Peyer's patch (tissue), 4 donors: Measurements from ENCODE around the gene CCNJL. TPM values are rescaled to one million over a fixed set of nuclear protein-coding genes. Genes with fewer than 3 reads are reported as not detected.

ENCODE experiments used
- DNase-seq, 3 donors: peaks; one replicate each; pipeline ENCODE4 v3.0.0-alpha.2; 2017 to 2019
- H3K27ac ChIP-seq, 4 donors: fragments of 200-600 bp; sonication (generic); one replicate each; pipeline ENCODE4 v1.5.1; 2016 to 2019
- H3K27me3 ChIP-seq, 2 donors: fragments of 200-600 bp; sonication (generic); one replicate each; pipeline ENCODE4 v1.5.1; 2019
- H3K36me3 ChIP-seq, 3 donors: fragments of 200-600 bp; sonication (generic); one replicate each; pipeline ENCODE4 v1.5.1; 2016 to 2019
- H3K4me1 ChIP-seq, 4 donors: fragments of 200-600 bp; sonication (generic); one replicate each; pipeline ENCODE4 v1.5.1; 2016 to 2019
- H3K4me3 ChIP-seq, 4 donors: fragments of 200-600 bp; sonication (generic); 1 replicate in 3 of 4; 2 replicates in 1 of 4; pipeline ENCODE4 v1.5.1; 2016 to 2019; ENCODE audit warnings: mild to moderate bottlenecking in 1 of 4
- H3K9me3 ChIP-seq, 4 donors: fragments of 200-600 bp; sonication (generic); one replicate each; pipeline ENCODE4 v1.5.1; 2016 to 2019; ENCODE audit warnings: mild to moderate bottlenecking in 1 of 4
- CTCF ChIP-seq, 6 experiments: fragments of 450-650 bp in 4 of 6; fragments of 200-600 bp in 2 of 6; sonication (generic) in 1 of 6; IDR thresholded peaks; one replicate each; pipeline ENCODE4 v1.5.1; 2017 to 2019; ENCODE audit warnings: antibody characterized with exemption in 6 of 6, mild to moderate bottlenecking in 3 of 6, moderate library complexity in 1 of 6
- POLR2A ChIP-seq, 2 donors: fragments of 450-650 bp; IDR thresholded peaks; one replicate each; pipeline ENCODE4 v1.5.1; 2017; ENCODE audit warnings: antibody characterized with exemption in 2 of 2, mild to moderate bottlenecking in 2 of 2, moderate library complexity in 2 of 2
- total RNA-seq, 4 donors: library from RNA; depleted of rRNA; stranded (reverse); fragments of >200 nt; gene quantifications; one replicate each; pipeline ENCODE4 v1.1.0, GENCODE V29; 2016

CCNJL gene
- total RNA-seq, 4 donors from 2014 or later = 6.9 to 15.1 (median 12.6) TPM

DNA sequence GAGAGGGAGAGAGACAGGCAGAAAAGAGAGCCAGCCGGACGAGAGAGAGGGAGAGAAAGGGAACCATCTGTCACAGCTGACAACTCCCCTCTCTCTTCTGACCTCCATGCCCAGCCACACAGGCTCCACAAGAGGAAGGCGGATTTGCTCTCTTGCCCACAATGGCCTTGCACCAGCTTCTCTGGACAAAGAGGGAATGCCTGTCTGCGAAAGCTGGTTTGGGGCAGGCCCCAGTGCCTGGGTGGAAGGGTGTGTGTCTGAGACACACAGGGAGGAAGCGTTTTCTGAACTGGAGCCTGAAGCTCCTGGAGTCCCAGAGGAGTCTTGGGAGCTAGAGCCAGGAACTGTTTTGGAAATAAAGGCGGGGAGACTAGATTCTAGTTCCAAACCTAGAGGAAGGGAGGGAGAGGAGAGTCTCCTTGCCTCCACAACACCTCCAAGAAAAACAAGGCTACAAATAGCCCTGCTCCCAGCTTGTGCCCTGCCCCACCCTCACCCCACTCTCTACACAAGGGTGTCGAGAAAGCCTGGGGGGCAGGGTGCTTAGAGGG, 45.6 kb upstream of the CCNJL start:
- no peaks in the 10 kb centered on the region for H3K9me3 ChIP-seq
- no peak for DNase-seq
- no peaks in the 10 kb centered on the region for H3K27me3 ChIP-seq
- peak overlapping the region in 2 of 4 donors; percentile 35 to 47 for H3K27ac ChIP-seq
- H3K4me1 ChIP-seq = peaks cover 0 to 26% (median 0%) of the 10 kb centered on the region in 4 donors
- no peak for TF ChIP-seq CTCF (IDR thresholded peaks at IDR 0.05)
- TF ChIP-seq POLR2A (IDR thresholded peaks at IDR 0.05) = no peak
- H3K4me3 ChIP-seq = no peak overlapping the region
- H3K36me3 ChIP-seq = no peaks in the 10 kb centered on the region

- Histone ChIP-seq H3K4me3 (no peak overlapping the region), H3K27ac (peak overlapping the region in 1 of 4 donors; percentile 35), H3K9me3 (no peaks in the 10 kb centered on the region), H3K36me3 (no peaks in the 10 kb centered on the region), H3K27me3 (no peaks in the 10 kb centered on the region), H3K4me1 (peaks cover 0 to 21% (median 0%) of the 10 kb centered on the region in 4 donors)
- TF ChIP-seq POLR2A (IDR thresholded peaks at IDR 0.05) (no peak), CTCF (IDR thresholded peaks at IDR 0.05) (no peak)
- no peak for DNase-seq
These were observed 45.0 kb upstream of the CCNJL start for GRCh38 chr5:160357394-160357793.

- Histone ChIP-seq H3K4me3 (no peak overlapping the region), H3K9me3 (no peaks in the 10 kb centered on the region), H3K27ac (no peak overlapping the region), H3K36me3 (no peaks in the 10 kb centered on the region), H3K4me1 (peaks cover 0 to 21% (median 0%) of the 10 kb centered on the region in 4 donors), H3K27me3 (no peaks in the 10 kb centered on the region)
- TF ChIP-seq POLR2A (IDR thresholded peaks at IDR 0.05) = no peak
- TF ChIP-seq CTCF (IDR thresholded peaks at IDR 0.05) = no peak
- DNase-seq = no peak
These were observed 44.4 kb upstream of the CCNJL start for GRCh38 chr5:160356550-160357347.

DNA sequence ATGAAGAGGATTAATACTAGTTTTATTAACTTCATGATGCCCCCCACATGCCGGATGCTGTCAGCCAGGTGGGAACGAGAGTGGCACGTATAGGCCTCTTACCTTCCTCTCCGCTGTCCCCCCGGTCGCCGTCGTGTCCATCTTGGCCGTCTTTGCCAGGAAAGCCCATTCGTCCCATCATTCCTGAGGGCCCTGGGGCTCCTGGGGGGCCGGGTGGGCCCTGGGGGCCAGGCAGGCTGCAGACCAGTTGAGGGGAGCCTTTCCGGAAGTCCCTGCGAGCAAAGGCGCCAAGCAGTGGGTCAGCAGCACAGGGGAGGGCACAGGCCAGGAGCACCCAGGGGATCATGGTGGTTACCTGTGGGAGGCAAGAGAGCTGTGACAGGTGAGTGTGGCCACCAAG, 42.3 kb upstream of the CCNJL start:
- Histone ChIP-seq H3K27ac (no peak overlapping the region), H3K27me3 (no peaks in the 10 kb centered on the region), H3K36me3 (no peaks in the 10 kb centered on the region), H3K4me1 (peaks cover 0 to 19% (median 0%) of the 10 kb centered on the region in 4 donors), H3K9me3 (no peaks in the 10 kb centered on the region), H3K4me3 (no peak overlapping the region)
- no peak for DNase-seq
- TF ChIP-seq CTCF (IDR thresholded peaks at IDR 0.05) (no peak), POLR2A (IDR thresholded peaks at IDR 0.05) (no peak)

- H3K4me1 ChIP-seq = peaks cover 0 to 10% (median 0%) of the 10 kb centered on the region in 4 donors
- no peak overlapping the region for H3K27ac ChIP-seq
These were observed 41.0 kb upstream of the CCNJL start for GRCh38 chr5:160353379-160353778.

More at GRCh38 chr5:160353379-160353778, 41.0 kb upstream of the CCNJL start:
- Histone ChIP-seq H3K27me3 (no peaks in the 10 kb centered on the region), H3K4me3 (no peak overlapping the region), H3K36me3 (no peaks in the 10 kb centered on the region), H3K9me3 (no peaks in the 10 kb centered on the region)
- no peak for DNase-seq
- TF ChIP-seq POLR2A (IDR thresholded peaks at IDR 0.05) (no peak), CTCF (IDR thresholded peaks at IDR 0.05) (no peak)
